Measurements from ENCODE around the gene PPAN. TPM values are rescaled to one million over a fixed set of nuclear protein-coding genes. Genes with fewer than 3 reads are reported as not detected.

The PPAN gene
- polyA plus RNA-seq, 1 donor (not counting 4 experiments of a cell fraction or from before 2014, with no cell fraction given): 32.3 TPM

GRCh38 chr19:10118960-10119359 lies 12.8 kb downstream of the PPAN start:
- H3K4me3 ChIP-seq (ENCODE audit: control insufficient read depth in 2 of 3, extremely low read depth in 1 of 3, insufficient read depth in 2 of 3, low read depth in 1 of 3, low read length in 3 of 3): peak overlapping the region; percentile 86 to 93 (median 92)
- FAIRE-seq: no peak
- no peaks in the 10 kb centered on the region for H3K9me1 ChIP-seq (ENCODE audit: control insufficient read depth, extremely low read depth, insufficient read depth, low read length)
- peaks cover 28% of the 10 kb centered on the region for H3K79me2 ChIP-seq (ENCODE audit: control insufficient read depth, insufficient read depth, low read length)
- peak overlapping the region; percentile 96 for H3K9ac ChIP-seq (ENCODE audit: control insufficient read depth, extremely low read depth, insufficient read depth, low read length)
- H3K27me3 ChIP-seq (ENCODE audit: control insufficient read depth, extremely low read depth, insufficient read depth, low read length): no peaks in the 10 kb centered on the region
- H3K36me3 ChIP-seq (ENCODE audit: control insufficient read depth in 2 of 2, extremely low read depth in 1 of 2, insufficient read depth in 2 of 2, low read length in 2 of 2): peaks cover 25 to 28% of the 10 kb centered on the region in 2 experiments
- TF ChIP-seq EZH2 (IDR thresholded peaks at IDR 0.05; ENCODE audit: low read length) (no peak), CTCF (optimal IDR thresholded peaks at IDR 0.05 in 1 of 3, IDR thresholded peaks at IDR 0.05 in 1 of 3, conservative IDR thresholded peaks at IDR 0.05 in 1 of 3; ENCODE audit: extremely low read depth in 1 of 3, insufficient read depth in 2 of 3, low read length in 3 of 3) (no peak)
- H3K9me3 ChIP-seq (ENCODE audit: control insufficient read depth, low read depth, low read length): no peaks in the 10 kb centered on the region
- peak overlapping the region; percentile 85 for H3K4me2 ChIP-seq (ENCODE audit: control insufficient read depth, extremely low read depth, insufficient read depth, low read depth, low read length)
- H3K27ac ChIP-seq (ENCODE audit: control insufficient read depth, insufficient read depth, low read length): peak overlapping the region; percentile 83
- peaks cover 16% of the 10 kb centered on the region for H3K4me1 ChIP-seq (ENCODE audit: control insufficient read depth, extremely low read depth, insufficient read depth, low read length)
- dilution Hi-C loops (cut with MboI; ENCODE audit: extremely low pct_ligation_motif_present, low sequenced_read_pairs): no loop called here
- H4K20me1 ChIP-seq (ENCODE audit: control insufficient read depth, extremely low read depth, insufficient read depth, low read length): peaks cover 8% of the 10 kb centered on the region
- H2AFZ ChIP-seq (ENCODE audit: control insufficient read depth, low read length): no peak overlapping the region
- DNase-seq (ENCODE audit: low read depth, low spot score): no peak

- peaks cover 27% of the 10 kb centered on the region for H3K79me2 ChIP-seq (ENCODE audit: control insufficient read depth, insufficient read depth, low read length)
- H2AFZ ChIP-seq (ENCODE audit: control insufficient read depth, low read length): peak overlapping the region; percentile 8
- no peaks in the 10 kb centered on the region for H3K9me3 ChIP-seq (ENCODE audit: control insufficient read depth, low read depth, low read length)
- no peaks in the 10 kb centered on the region for H4K20me1 ChIP-seq (ENCODE audit: control insufficient read depth, extremely low read depth, insufficient read depth, low read length)
- H3K9me1 ChIP-seq (ENCODE audit: control insufficient read depth, extremely low read depth, insufficient read depth, low read length): no peaks in the 10 kb centered on the region
- peaks cover 16% of the 10 kb centered on the region for H3K4me1 ChIP-seq (ENCODE audit: control insufficient read depth, extremely low read depth, insufficient read depth, low read length)
- peak; percentile 74 for FAIRE-seq
- H3K4me3 ChIP-seq (ENCODE audit: control insufficient read depth in 2 of 3, extremely low read depth in 1 of 3, insufficient read depth in 2 of 3, low read depth in 1 of 3, low read length in 3 of 3): peak overlapping the region in 2 of 3 experiments; percentile 46 to 63
- peaks cover 19 to 23% of the 10 kb centered on the region in 2 experiments for H3K36me3 ChIP-seq (ENCODE audit: control insufficient read depth in 2 of 2, extremely low read depth in 1 of 2, insufficient read depth in 2 of 2, low read length in 2 of 2)
- TF ChIP-seq EZH2 (IDR thresholded peaks at IDR 0.05; ENCODE audit: low read length) (no peak), CTCF (optimal IDR thresholded peaks at IDR 0.05 in 1 of 3, IDR thresholded peaks at IDR 0.05 in 1 of 3, conservative IDR thresholded peaks at IDR 0.05 in 1 of 3; ENCODE audit: extremely low read depth in 1 of 3, insufficient read depth in 2 of 3, low read length in 3 of 3) (no peak)
- H3K27me3 ChIP-seq (ENCODE audit: control insufficient read depth, extremely low read depth, insufficient read depth, low read length): no peaks in the 10 kb centered on the region
- peak overlapping the region; percentile 61 for H3K9ac ChIP-seq (ENCODE audit: control insufficient read depth, extremely low read depth, insufficient read depth, low read length)
- dilution Hi-C loops (cut with MboI; ENCODE audit: extremely low pct_ligation_motif_present, low sequenced_read_pairs): no loop called here
- DNase-seq (ENCODE audit: low read depth, low spot score): peak; percentile 75
- peak overlapping the region; percentile 78 for H3K27ac ChIP-seq (ENCODE audit: control insufficient read depth, insufficient read depth, low read length)
- peak overlapping the region; percentile 80 for H3K4me2 ChIP-seq (ENCODE audit: control insufficient read depth, extremely low read depth, insufficient read depth, low read depth, low read length)
Observed at GRCh38 chr19:10120538-10121189, 14.5 kb downstream of the PPAN start.
